Gastrocnemius medialis (tissue), 4 donors: Measurements from ENCODE around the gene POC1A. TPM values are rescaled to one million over a fixed set of nuclear protein-coding genes. Genes with fewer than 3 reads are reported as not detected.

ENCODE experiments used
- ATAC-seq, 2 donors: fragments of 150-250 bp; one replicate each; pipeline ENCODE4 v1.9.1; 2016
- DNase-seq, 2 donors: peaks; one replicate each; pipeline ENCODE4 v3.0.0-alpha.2; 2019
- H3K27ac ChIP-seq, 4 donors: fragments of 200-600 bp; sonication (generic); 1 replicate in 1 of 4; 2 replicates in 3 of 4; pipeline ENCODE4 v1.5.1; 2016 to 2018; ENCODE audit warnings: mild to moderate bottlenecking in 2 of 4, moderate library complexity in 1 of 4
- H3K27me3 ChIP-seq, 3 donors: fragments of 200-600 bp; sonication (generic) in 2 of 3; 1 replicate in 1 of 3; 2 replicates in 2 of 3; pipeline versions ENCODE4 v1.5.1 to v1.6.0; 2016 to 2019; ENCODE audit warnings: mild to moderate bottlenecking in 1 of 3, moderate library complexity in 1 of 3
- H3K36me3 ChIP-seq, 2 donors: fragments of 200-600 bp; sonication (generic) in 1 of 2; one replicate each; pipeline ENCODE4 v1.5.1; 2017 to 2018
- H3K4me1 ChIP-seq, 2 donors: fragments of 200-600 bp; sonication (generic) in 1 of 2; one replicate each; pipeline ENCODE4 v1.5.1; 2016 to 2017; ENCODE audit warnings: mild to moderate bottlenecking in 2 of 2
- H3K4me3 ChIP-seq, 4 donors: fragments of 200-600 bp; sonication (generic) in 3 of 4; 1 replicate in 1 of 4; 2 replicates in 3 of 4; pipeline ENCODE4 v1.5.1; 2016 to 2019; ENCODE audit warnings: mild to moderate bottlenecking in 2 of 4
- H3K9me3 ChIP-seq, 3 donors: fragments of 200-600 bp; sonication (generic) in 2 of 3; 1 replicate in 1 of 3; 2 replicates in 2 of 3; pipeline ENCODE4 v1.5.1; 2016 to 2019
- POLR2A ChIP-seq, 2 donors: fragments of 450-650 bp; IDR thresholded peaks; one replicate each; pipeline ENCODE4 v1.6.1; 2017; ENCODE audit warnings: antibody characterized with exemption in 2 of 2, mild to moderate bottlenecking in 2 of 2, moderate library complexity in 2 of 2
- in situ Hi-C, 4 donors: fragments of 200-750 bp; cut with MboI; loops; one replicate each; pipeline versions ENCODE4 v1.15.0 to v1.8.0; 2017; ENCODE audit warnings: low sequenced_read_pairs in 4 of 4
- intact Hi-C: fragments of 100-400 bp; cut with DNase I; formaldehyde crosslinking; loops from one replicate; pipeline ENCODE4 v1.15.1; 2023; ENCODE audit warnings: low total_unique reads
- total RNA-seq, 4 donors: library from RNA; depleted of rRNA; stranded (reverse); fragments of >200 nt; gene quantifications; one replicate each; pipeline versions ENCODE4 v1.1.0 to v1.2.3, GENCODE V29; 2016
- TF ChIP-seq, protein P1 (sequence below), 5 experiments: fragments of 450-650 bp in 3 of 5; fragments of 200-600 bp in 2 of 5; sonication (generic) in 2 of 5; IDR thresholded peaks in 4 of 5; conservative IDR thresholded peaks in 1 of 5; 1 replicate in 4 of 5; 2 replicates in 1 of 5; pipeline ENCODE4 v1.5.1; 2016 to 2019; ENCODE audit warnings: antibody characterized with exemption in 5 of 5, mild to moderate bottlenecking in 3 of 5, moderate library complexity in 3 of 5

The POC1A gene
- total RNA-seq, 4 donors from 2014 or later: 0.51 to 3.2 (median 0.81) TPM

DNA sequence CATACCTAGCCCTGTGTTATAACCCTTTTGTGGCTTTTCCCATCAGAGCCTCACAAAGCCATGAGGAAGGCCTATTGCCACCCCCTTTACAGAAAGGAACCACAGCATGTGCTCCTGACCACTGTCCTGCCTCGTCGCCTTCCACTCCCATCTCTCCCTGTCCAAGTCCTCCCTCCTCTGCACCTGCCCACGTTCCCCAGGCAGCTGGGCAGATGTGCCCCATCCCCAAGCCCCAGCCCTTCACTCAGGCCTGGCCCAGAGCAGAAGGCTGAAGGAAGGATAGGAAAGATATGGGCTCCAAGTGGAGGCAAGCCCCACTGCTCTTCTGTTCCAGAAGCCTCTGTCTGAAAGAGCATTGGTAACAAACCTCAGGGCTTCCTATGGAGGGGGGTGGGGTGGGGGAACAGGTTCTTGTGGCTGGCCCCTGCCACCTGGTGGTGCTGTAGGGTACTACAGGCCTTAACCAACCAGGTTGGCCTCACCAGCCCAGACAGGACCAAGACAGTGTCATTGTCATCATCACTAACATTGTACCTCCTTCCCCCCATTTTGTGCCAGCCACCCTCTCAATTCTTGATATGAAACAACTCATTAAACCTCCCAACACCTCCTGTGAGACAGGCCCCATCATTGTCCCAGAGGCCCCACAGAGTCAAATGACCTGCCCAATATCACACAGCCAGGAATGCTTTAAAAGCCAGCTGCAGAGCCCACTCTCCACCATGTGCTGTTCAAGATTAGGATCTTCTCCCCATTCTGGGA lies 10.0 kb downstream of the POC1A start:
- in situ Hi-C loops (loop anchor here (5.0 to 10.0 kb wide), 2 partner anchors 89 to 142 kb away; partner anchors contain the start of gene DUSP7 (in 2 of the 4)), intact Hi-C loops (loop anchor here (1.0 kb wide), 2 partner anchors 87 to 143 kb away; no protein-coding TSS in a partner anchor)
- no peak for TF ChIP-seq POLR2A (IDR thresholded peaks at IDR 0.05)
- TF ChIP-seq, protein P1, sequence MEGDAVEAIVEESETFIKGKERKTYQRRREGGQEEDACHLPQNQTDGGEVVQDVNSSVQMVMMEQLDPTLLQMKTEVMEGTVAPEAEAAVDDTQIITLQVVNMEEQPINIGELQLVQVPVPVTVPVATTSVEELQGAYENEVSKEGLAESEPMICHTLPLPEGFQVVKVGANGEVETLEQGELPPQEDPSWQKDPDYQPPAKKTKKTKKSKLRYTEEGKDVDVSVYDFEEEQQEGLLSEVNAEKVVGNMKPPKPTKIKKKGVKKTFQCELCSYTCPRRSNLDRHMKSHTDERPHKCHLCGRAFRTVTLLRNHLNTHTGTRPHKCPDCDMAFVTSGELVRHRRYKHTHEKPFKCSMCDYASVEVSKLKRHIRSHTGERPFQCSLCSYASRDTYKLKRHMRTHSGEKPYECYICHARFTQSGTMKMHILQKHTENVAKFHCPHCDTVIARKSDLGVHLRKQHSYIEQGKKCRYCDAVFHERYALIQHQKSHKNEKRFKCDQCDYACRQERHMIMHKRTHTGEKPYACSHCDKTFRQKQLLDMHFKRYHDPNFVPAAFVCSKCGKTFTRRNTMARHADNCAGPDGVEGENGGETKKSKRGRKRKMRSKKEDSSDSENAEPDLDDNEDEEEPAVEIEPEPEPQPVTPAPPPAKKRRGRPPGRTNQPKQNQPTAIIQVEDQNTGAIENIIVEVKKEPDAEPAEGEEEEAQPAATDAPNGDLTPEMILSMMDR (IDR thresholded peaks at IDR 0.05 in 4 of 5, conservative IDR thresholded peaks at IDR 0.05 in 1 of 5): peak; percentile 96 to 99 (median 98)
- Histone ChIP-seq H3K27me3 (no peaks in the 10 kb centered on the region), H3K27ac (no peak overlapping the region), H3K36me3 (no peaks in the 10 kb centered on the region), H3K4me3 (no peak overlapping the region), H3K4me1 (peaks cover 22 to 23% of the 10 kb centered on the region in 2 donors), H3K9me3 (no peaks in the 10 kb centered on the region)
- peak; percentile 78 to 85 for DNase-seq
- ATAC-seq: peak; percentile 59 to 60

DNA sequence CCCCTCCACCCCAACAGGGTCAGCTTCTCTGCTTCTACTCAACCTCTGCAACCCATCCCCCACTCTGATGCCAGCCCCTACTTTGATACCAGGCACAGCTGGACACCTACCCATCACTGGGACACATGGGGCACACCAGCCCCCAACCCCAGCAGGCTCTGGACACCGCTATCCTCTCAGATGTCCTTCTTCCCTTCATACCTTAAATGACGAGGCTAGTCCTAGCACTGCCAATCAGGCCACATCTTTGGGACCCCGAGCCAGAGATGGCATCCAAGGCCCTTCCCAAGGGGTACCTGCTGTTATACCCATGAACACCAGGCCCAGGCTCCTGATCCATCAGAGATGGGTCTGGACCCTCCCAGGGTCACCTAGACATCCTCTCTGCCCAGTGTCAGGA lies 10.6 kb downstream of the POC1A start:
- Histone ChIP-seq H3K9me3 (no peaks in the 10 kb centered on the region), H3K4me3 (no peak overlapping the region), H3K27me3 (no peaks in the 10 kb centered on the region), H3K27ac (no peak overlapping the region), H3K4me1 (peaks cover 23% of the 10 kb centered on the region in 2 donors), H3K36me3 (no peaks in the 10 kb centered on the region)
- intact Hi-C loops (loop anchor here (1.0 kb wide), 2 partner anchors 86 to 142 kb away; no protein-coding TSS in a partner anchor), in situ Hi-C loops (loop anchor here (5.0 to 10.0 kb wide), 2 partner anchors 89 to 141 kb away; partner anchors contain the start of gene DUSP7 (in 2 of the 4))
- ATAC-seq (no peak), DNase-seq (no peak)
- TF ChIP-seq, protein P1 (IDR thresholded peaks at IDR 0.05 in 4 of 5, conservative IDR thresholded peaks at IDR 0.05 in 1 of 5): no peak

DNA sequence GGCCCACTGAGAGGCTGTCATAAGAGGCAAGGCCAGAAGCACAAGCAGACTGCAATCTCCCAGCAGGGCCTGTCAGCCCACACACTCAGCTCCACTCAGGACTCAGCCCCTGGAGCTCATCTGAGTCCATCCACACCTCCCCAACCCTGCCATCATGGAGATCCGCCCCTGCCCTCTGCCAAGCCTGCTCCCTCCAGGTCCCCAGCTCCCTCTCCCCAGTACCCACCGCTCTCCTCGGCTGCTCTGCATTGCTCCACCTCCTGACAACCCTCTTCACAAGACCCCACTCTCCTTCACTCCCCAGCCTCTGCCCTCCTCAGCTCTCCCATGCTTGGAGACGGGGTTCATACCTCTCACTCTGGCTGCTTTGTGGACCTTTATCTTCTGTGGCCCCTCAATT lies 11.1 kb downstream of the POC1A start:
- no peaks in the 10 kb centered on the region for H3K9me3 ChIP-seq
- in situ Hi-C loops: loop anchor here (5.0 to 10.0 kb wide), 2 partner anchors 88 to 141 kb away; partner anchors contain the start of gene DUSP7 (in 2 of the 4)
- ATAC-seq: no peak
- no peak for DNase-seq
- H3K36me3 ChIP-seq: no peaks in the 10 kb centered on the region
- intact Hi-C loops: no loop called here
- H3K4me1 ChIP-seq: peaks cover 23% of the 10 kb centered on the region in 2 donors
- no peaks in the 10 kb centered on the region for H3K27me3 ChIP-seq
- no peak overlapping the region for H3K27ac ChIP-seq
- H3K4me3 ChIP-seq: no peak overlapping the region
- TF ChIP-seq, protein P1 (IDR thresholded peaks at IDR 0.05 in 4 of 5, conservative IDR thresholded peaks at IDR 0.05 in 1 of 5): no peak
- no peak for TF ChIP-seq POLR2A (IDR thresholded peaks at IDR 0.05)

DNA sequence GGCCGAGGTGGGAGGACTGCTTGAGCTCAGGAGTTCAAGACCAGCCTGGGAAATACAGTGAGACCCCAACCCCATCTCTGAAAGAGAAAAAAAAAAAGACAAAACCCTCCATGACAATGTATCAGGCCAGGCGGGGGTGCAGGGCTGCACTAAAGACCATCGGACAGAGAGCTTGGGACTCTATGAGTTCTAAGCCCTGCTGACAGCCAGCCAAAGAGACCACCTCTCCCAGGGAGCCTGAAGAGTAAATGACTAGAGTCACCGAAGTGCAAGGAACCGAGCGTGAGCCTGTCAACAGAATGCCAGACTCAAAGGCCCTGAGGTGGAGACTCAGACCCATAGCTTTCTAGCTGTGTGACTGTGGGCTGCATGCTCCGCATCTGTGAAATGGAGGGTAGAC lies 12.5 kb downstream of the POC1A start:
- ATAC-seq (no peak), DNase-seq (no peak)
- TF ChIP-seq, protein P1 (IDR thresholded peaks at IDR 0.05 in 4 of 5, conservative IDR thresholded peaks at IDR 0.05 in 1 of 5): no peak
- no peak for TF ChIP-seq POLR2A (IDR thresholded peaks at IDR 0.05)
- in situ Hi-C loops (loop anchor here (5.0 to 10.0 kb wide), 2 partner anchors 87 to 139 kb away; partner anchors contain the start of gene DUSP7 (in 2 of the 4)), intact Hi-C loops (no loop called here)
- Histone ChIP-seq H3K4me1 (peaks cover 30 to 32% of the 10 kb centered on the region in 2 donors), H3K9me3 (no peaks in the 10 kb centered on the region), H3K27me3 (no peaks in the 10 kb centered on the region), H3K36me3 (no peaks in the 10 kb centered on the region), H3K4me3 (no peak overlapping the region), H3K27ac (no peak overlapping the region)
